HuH-7.5 (cell line): ENCODE measurements around the gene LRRC57.
"Not testable (repeated sequence)": the region's sequence is repeated elsewhere in the genome, so short reads cannot be mapped to it uniquely, and the experiment has no call there.

Experiments
- DNase-seq: peaks from one replicate; pipeline ENCODE4 v3.0.0; 2011; ENCODE audit warnings: low spot score

LRRC57 gene

GRCh38 chr15:42548249-42549031 lies at the start of gene LRRC57, which contains the start of gene HAUS2:
LRRC57 (minus strand) TSS chr15:42548793; CDS start chr15:42548434, 359 bp downstream.
HAUS2 (plus strand) TSS chr15:42548838; CDS start chr15:42548873, 35 bp downstream.
- peak; percentile 72 for DNase-seq

- DNase-seq, result no peak
Observed at GRCh38 chr15:42595626-42596240, 47.1 kb upstream of the LRRC57 start.

GRCh38 chr15:42594095-42594494 lies 45.5 kb upstream of the LRRC57 start:
- no peak for DNase-seq

- no peak for DNase-seq
Observed at GRCh38 chr15:42593143-42593542, 44.5 kb upstream of the LRRC57 start.

GRCh38 chr15:42592716-42593115 lies 44.1 kb upstream of the LRRC57 start:
- DNase-seq, result no peak

- peak; percentile 54 for DNase-seq
Observed at GRCh38 chr15:42591238-42591934, 42.8 kb upstream of the LRRC57 start.

- DNase-seq, result no peak
Observed at GRCh38 chr15:42590619-42591237, 42.1 kb upstream of the LRRC57 start.

GRCh38 chr15:42584031-42584765 lies 35.6 kb upstream of the LRRC57 start:
- DNase-seq, result no peak

GRCh38 chr15:42582569-42583375 lies 34.2 kb upstream of the LRRC57 start:
- DNase-seq, result no peak

- peak; percentile 59 for DNase-seq
Observed at GRCh38 chr15:42581272-42581730, 32.7 kb upstream of the LRRC57 start.

- DNase-seq, result no peak
Observed at GRCh38 chr15:42578984-42579537, 30.5 kb upstream of the LRRC57 start.

GRCh38 chr15:42577514-42578031 lies 29.0 kb upstream of the LRRC57 start:
- DNase-seq, result no peak

GRCh38 chr15:42576776-42577175 lies 28.2 kb upstream of the LRRC57 start:
- DNase-seq, result no peak

- no peak for DNase-seq
Observed at GRCh38 chr15:42576040-42576594, 27.5 kb upstream of the LRRC57 start.

- DNase-seq, result peak; percentile 89
Observed at GRCh38 chr15:42575188-42576039, 26.8 kb upstream of the LRRC57 start, which contains the start of gene STARD9. STARD9 (plus strand) TSS chr15:42575606; CDS start chr15:42575716, 110 bp downstream.

- DNase-seq, result no peak
Observed at GRCh38 chr15:42558739-42559138, 10.1 kb upstream of the LRRC57 start.

GRCh38 chr15:42556550-42557207 lies 8.1 kb upstream of the LRRC57 start:
- DNase-seq, result not testable (repeated sequence)

GRCh38 chr15:42553554-42553953 lies 5.0 kb upstream of the LRRC57 start:
- DNase-seq, result no peak
